RPMI8226 (cell line): ENCODE data around the gene GSTO2.

Experiments used
- DNase-seq: peaks from one replicate; pipeline ENCODE4 v3.0.0-alpha.2; 2015

The GSTO2 gene

GRCh38 chr10:104347295-104348045 lies 78.5 kb downstream of the GSTO2 start:
- DNase-seq, result no peak

DNA sequence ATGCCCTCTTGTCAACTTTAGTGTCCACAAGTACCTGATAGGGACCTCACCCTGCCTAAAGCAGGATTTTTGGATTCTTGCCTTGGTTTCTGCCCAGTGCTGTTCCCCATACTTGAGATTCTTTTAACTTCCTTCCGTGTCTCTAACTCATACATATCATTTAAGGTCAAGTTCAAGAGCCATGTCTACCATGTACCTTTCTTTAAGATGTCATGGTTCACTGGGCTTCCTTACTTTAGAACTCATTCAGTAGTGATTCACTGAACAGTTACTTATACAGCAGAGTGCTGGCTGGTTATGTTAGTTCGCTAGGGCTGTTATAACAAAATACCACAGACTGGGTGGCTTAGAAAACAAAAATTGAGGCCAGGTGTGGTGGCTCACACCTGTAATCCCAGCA lies 79.6 kb downstream of the GSTO2 start:
- no peak for DNase-seq

GRCh38 chr10:104349623-104350126 lies 80.7 kb downstream of the GSTO2 start:
- peak; percentile 80 for DNase-seq

- peak; percentile 62 for DNase-seq
Measured at GRCh38 chr10:104350127-104350635, 81.2 kb downstream of the GSTO2 start.

DNA sequence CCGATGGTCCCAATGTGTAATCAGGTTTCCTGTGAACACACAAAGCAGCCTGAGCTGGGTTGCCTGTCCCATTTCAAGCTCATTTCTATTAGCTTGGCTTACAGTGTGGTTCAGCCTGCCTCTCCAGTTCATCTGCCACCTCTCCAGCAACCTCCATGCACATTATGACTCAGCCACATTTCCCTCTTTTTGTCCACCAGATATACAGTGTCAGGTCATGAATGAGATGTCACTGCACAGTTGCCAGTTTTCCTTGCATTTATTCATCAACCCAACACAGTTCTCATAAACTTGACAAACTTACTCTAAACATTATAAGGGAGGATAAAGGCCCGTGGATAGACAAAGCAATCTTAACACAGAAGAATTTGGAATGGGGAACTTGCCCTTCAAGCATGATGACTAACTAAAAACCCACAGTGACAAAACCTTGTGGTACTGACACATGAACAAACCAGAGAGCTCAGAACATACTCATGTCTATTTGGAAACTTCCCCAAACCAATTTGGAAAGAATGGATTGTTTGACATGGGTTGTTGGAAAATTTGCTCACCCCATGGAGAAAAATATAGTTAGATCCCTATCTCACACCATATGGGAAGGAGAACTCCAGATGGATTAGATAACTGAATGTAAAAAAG lies 82.2 kb downstream of the GSTO2 start:
- no peak for DNase-seq

DNA sequence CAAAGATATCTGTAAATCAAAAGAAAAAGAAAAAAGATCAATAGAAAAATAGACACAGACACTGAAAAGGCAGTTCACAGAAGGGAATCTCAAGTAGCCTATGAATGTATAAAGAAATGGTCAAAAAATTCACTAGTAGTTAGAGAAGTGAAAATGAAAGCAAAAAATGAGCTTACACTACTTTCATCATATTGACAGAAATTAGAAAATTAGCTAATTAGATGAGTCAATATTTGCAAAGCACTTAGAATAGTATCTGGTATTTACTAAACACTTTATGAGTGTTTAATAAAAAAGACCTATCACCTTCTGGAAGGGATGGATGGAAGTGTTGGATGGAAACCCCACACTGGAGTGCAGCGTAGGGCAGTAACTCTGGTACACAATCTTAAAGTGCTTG lies 82.9 kb downstream of the GSTO2 start:
- DNase-seq, result no peak

DNA sequence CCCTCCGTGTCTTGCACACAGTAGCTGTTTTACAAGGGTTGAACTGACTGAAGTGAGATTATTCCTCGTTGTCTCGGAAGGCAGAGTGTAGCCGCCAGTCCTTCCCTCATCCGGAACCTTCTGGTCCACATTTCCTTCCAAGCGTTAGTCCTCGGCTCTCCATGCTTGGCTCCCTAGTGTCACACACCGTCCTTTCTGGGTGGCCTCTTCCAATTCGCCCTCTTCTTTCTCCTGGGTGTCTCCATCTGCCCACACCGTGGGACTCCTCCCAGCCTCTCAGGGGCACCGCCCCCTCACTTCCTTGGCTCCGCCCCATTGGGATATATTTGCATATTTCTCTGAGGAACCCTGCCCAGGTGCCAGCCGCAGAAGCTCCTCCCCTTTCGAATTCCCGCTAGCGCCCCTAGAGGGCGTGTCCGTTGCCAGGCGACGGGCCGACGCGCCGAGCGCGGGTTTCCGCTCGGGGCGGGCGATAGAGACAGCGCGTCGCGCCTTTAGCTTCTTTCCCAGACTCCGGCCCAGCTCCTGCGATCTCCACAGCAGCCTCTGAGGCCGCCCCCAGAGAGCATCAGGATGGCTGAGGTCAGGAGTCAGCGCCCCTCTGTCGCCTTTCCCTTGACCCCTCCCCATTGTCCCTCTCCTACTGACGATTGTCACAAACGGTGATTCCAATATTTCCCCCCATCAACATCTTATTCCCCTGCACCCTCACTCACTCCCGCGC lies 84.5 kb downstream of the GSTO2 start, which contains the start of gene CFAP58:
Gene CFAP58, plus strand, starts transcription at position 509 of the 724 bp plus-strand sequence. Its CDS starts 65 bp downstream, at position 574.
- DNase-seq, result peak; percentile 94
